HG03095 (cell line): ENCODE measurements around the gene CCDC15.

Experiments used
- ATAC-seq: cut with Tn5 transposase; IDR thresholded peaks from one replicate; pipeline ENCODE4 v1.9.1; 2021; ENCODE audit warnings: moderate library complexity; ENCODE audit not compliant: unreplicated experiment

Gene CCDC15

GRCh38 chr11:124953753-124954589 lies at the start of gene CCDC15:
CCDC15 (plus strand) TSS chr11:124954202; CDS start chr11:124954733, 531 bp downstream.
- peak; percentile 100 for ATAC-seq

GRCh38 chr11:124915541-124916369 lies 38.2 kb upstream of the CCDC15 start:
- no peak for ATAC-seq

- ATAC-seq = no peak
These were observed 37.7 kb upstream of the CCDC15 start for GRCh38 chr11:124916370-124916710.

GRCh38 chr11:124917115-124917637 lies 36.8 kb upstream of the CCDC15 start:
- ATAC-seq = no peak

GRCh38 chr11:124918950-124919349 lies 35.1 kb upstream of the CCDC15 start, which contains the start of gene HEPN1:
HEPN1 (plus strand) TSS chr11:124919250.
- ATAC-seq = no peak

- no peak for ATAC-seq
These were observed 34.1 kb upstream of the CCDC15 start for GRCh38 chr11:124919898-124920297.

GRCh38 chr11:124920356-124920755 lies 33.6 kb upstream of the CCDC15 start:
- no peak for ATAC-seq

- ATAC-seq = no peak
These were observed 33.0 kb upstream of the CCDC15 start for GRCh38 chr11:124920870-124921609.

- ATAC-seq = no peak
These were observed 31.2 kb upstream of the CCDC15 start for GRCh38 chr11:124922831-124923230.

GRCh38 chr11:124923296-124923695 lies 30.7 kb upstream of the CCDC15 start:
- ATAC-seq = no peak

GRCh38 chr11:124928942-124929665 lies 24.9 kb upstream of the CCDC15 start:
- ATAC-seq = no peak

GRCh38 chr11:124930799-124931198 lies 23.2 kb upstream of the CCDC15 start:
- peak; percentile 96 for ATAC-seq

GRCh38 chr11:124934862-124935547 lies 19.0 kb upstream of the CCDC15 start:
- ATAC-seq = no peak

GRCh38 chr11:124935548-124936514 lies 18.2 kb upstream of the CCDC15 start, which contains the start of gene HEPACAM:
HEPACAM (minus strand) TSS chr11:124936047; CDS start chr11:124936006, 41 bp downstream.
- ATAC-seq = no peak

- ATAC-seq = no peak
These were observed 16.6 kb upstream of the CCDC15 start for GRCh38 chr11:124937336-124937935.

GRCh38 chr11:124938206-124938765 lies 15.7 kb upstream of the CCDC15 start:
- ATAC-seq = no peak

- no peak for ATAC-seq
These were observed 15.0 kb upstream of the CCDC15 start for GRCh38 chr11:124938970-124939369.

- no peak for ATAC-seq
These were observed 12.3 kb upstream of the CCDC15 start for GRCh38 chr11:124941703-124942102.
